NCI-H510A (cell line): ENCODE data around the gene SLC27A1.
"Not testable (repeated sequence)": the region's sequence is repeated elsewhere in the genome, so short reads cannot be mapped to it uniquely, and the experiment has no call there.

ENCODE experiments used
- DNase-seq: peaks from one replicate; lab custom pipeline; 2025; lab: John Stamatoyannopoulos, UW

Gene SLC27A1

DNA sequence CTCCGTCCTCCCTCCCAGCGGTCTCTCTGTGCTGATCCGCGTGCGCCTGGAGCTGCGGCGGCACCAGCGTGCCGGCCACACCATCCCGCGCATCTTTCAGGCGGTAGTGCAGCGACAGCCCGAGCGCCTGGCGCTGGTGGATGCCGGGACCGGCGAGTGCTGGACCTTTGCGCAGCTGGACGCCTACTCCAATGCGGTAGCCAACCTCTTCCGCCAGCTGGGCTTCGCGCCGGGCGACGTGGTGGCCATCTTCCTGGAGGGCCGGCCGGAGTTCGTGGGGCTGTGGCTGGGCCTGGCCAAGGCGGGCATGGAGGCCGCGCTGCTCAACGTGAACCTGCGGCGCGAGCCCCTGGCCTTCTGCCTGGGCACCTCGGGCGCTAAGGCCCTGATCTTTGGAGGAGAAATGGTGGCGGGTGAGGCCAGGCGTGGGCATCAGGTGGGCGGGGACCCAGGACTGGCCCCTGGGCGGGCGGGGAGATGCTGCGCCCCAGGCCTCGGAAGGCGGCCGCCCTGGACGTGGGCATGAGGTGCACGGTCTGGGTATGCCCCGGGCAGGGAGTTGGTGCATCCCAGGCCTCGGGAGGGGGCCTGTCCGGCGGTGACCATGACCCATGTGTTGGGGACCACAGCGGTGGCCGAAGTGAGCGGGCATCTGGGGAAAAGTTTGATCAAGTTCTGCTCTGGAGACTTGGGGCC lies 16.4 kb downstream of the SLC27A1 start:
- no peak for DNase-seq

DNA sequence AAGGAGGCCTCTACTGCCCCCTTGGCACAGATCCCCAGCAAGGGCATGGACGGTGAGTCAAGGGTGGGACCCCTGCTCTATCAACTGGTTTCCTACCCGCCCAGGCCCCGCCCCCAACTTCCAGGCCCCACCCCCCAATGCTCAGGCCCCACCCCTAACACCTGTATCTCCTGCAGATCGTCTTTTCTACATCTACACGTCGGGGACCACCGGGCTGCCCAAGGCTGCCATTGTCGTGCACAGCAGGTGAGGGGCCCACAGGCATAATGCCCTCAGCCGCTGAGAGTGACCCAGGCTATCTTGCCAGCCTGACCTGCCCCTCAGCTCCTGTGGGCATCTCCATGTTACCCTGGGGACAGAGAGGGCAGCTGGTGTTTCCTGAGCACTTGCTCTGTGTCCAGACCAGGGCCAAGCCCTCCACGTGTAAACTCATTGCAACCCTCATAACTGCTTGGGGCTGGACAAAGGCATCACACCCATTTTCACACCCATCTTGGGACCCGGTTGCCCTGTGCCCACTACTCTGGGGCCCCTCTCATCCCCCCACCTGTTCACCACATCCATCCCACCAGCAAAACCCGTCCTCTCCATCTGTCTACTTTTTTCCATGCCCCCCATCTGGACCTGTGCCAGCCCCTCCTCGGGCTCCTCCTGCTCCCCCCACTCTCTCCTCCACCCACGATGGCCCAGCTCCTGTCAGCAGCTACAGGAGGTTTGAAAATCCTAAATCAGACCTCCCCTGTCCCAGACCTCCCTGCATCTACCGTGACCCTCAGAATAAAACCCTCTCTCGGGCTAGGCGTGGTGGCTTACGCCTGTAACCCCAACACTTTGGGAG lies 17.2 kb downstream of the SLC27A1 start:
- no peak for DNase-seq

DNA sequence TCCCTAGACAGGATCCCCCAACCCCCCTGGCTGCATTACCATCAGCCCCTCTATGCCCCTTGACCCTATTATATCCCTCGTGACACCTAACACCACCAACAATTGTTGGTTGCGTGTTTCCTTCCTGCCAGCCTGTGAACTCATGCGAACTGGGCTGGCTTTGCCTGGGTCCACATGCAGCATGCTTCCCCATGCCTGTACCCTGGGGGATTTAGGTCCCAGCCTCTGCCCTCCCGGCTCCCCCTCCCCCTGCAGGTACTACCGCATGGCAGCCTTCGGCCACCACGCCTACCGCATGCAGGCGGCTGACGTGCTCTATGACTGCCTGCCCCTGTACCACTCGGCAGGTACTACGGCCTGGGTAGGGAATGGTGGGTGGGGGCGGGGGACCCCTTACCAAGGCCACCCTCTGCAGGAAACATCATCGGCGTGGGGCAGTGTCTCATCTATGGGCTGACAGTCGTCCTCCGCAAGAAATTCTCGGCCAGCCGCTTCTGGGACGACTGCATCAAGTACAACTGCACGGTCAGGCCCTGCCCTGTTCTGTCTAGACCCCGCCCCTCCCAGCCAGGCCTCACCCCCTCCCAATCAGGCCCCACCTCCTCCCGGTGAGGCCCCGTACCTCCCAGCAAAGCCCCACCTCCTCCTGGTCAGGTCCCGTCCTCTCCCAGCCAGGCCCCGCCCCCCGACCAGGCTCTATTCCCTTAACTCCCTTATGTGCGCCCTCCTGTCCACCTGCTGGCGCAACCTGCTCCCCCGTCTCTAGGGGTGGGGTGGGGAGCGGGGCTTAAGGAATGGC lies 18.5 kb downstream of the SLC27A1 start:
- peak; percentile 16 for DNase-seq

DNA sequence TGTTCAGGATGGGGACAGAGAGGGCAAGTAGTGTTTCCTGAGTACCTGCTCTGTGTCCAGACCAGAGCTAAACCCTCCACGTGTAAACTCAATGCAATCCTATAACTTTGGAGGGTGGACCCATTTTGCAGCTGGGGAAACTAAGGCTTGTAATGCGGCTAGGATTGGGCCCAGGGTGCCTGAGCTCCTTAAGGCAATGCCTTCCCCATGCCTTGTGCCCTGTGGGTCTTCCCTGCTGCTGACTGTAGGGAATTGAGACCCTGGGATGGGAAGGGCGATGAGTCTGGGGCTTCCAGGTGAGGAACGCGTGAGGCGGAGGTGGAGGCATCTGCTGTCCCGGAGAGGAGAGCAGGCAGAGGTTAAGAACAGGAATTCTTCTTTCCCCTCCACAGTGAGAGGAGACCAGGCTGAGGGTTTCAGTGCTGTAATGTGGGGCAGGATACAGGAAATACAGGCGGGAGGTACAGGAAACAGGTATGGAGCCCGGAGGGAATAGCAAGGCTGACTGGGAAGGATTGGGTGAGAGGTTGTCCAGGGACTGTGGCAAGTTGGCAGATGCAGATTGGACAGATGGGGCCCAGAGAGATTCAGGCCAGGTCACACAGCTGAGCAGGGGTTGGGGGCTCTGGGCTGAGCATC lies 19.2 kb downstream of the SLC27A1 start:
- DNase-seq, result no peak

DNA sequence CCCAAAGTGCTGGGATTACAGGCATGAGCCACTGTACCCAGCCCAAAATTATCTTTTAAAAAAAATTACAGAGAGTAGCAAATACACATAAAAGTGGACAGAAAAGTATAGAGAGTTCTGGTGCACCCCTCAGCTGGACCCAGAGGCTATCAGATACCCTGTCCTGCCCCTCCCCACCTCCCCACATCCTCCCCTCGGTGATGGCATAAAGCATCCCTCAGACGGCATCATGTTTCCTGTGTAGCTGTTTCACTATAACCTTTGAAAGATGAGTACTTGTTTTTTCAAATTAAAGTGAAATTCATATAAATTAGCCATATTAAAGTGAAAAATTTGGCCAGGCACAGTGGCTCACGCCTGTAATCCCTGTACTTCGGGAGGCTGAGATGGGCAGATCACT lies 20.1 kb downstream of the SLC27A1 start:
- no peak for DNase-seq

DNA sequence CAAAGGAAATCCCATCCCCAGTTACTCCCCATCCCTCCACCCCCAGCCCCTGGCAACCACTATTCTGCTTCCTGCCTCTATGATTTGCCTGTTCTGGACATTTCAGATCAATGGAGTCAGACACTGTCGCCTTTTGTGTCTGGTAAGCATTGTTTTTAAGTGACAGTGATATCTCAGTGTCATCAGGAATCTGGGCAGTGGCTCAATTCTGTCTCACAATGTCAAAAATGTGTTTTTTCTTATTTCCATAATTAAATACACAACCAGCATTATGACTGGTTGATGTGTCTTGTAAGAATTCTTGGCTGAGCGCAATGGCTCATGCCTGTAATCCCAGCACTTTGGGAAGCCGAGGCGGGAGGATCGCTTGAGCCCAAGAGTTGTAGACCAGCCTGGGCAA lies 21.0 kb downstream of the SLC27A1 start:
- DNase-seq, result no peak

DNA sequence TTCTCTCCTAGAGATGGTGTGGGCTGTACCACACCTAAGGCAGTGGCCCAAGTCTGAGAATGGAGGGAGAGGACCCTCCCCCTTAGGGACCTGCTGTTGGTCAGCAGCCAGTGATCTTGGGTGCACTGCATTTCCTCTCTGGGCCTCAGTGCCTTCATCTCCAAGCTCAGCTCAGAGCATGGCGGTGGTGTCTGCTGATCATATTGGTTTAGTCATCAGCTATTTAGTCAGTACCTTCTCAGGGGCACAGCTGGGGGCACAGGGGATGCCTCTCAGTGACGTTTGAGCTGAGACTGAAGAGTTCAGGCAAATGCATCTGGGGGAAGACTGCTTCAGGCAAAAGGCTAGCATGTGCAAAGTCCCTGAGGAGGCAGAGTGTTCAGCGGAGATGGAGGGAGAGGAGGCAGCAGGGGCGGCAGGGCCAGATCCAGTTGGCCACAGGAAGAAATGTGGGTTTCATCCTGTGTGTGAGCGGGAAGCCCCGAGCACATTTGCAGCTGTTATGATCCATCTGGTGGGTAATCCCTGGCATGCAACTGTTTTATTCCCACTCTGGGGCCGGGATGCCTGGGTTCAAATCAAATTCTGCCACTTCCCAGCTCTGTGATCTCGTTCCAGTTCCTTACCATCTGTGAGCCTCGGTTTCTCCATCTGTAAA lies 25.4 kb downstream of the SLC27A1 start:
- DNase-seq, result no peak

DNA sequence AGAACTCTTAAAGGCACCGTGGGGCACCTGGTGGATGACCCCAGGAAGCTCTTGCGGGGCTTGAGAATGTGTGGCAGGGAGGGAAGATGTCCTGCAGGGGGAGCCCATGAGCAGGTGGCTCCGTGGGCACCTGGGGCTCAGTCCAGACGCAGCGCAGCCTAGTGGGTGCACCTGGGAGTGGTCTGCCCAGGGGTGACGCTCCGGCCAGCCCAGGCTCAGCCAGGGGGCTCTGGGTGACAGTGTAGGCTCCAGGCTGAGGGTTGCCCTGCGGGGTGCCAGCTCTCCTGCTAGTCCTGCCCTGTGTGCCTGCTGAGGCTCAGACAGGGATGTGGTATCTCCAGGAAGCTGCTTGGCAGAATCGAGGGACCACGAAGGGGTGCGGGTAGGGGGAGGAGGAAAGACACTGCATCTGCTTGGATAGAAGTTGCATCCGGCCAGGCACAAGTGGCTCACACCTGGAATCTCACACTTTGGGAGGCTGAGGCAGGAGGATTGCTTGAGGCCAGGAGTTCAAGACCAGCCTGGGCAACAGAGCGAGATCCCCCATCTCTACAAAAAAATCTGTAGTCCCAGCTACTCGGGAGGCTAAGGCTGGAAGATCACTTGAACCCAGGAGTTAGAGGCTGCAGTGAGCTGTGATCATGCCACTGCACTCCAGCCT lies 26.1 kb downstream of the SLC27A1 start:
- peak; percentile 42 for DNase-seq

DNA sequence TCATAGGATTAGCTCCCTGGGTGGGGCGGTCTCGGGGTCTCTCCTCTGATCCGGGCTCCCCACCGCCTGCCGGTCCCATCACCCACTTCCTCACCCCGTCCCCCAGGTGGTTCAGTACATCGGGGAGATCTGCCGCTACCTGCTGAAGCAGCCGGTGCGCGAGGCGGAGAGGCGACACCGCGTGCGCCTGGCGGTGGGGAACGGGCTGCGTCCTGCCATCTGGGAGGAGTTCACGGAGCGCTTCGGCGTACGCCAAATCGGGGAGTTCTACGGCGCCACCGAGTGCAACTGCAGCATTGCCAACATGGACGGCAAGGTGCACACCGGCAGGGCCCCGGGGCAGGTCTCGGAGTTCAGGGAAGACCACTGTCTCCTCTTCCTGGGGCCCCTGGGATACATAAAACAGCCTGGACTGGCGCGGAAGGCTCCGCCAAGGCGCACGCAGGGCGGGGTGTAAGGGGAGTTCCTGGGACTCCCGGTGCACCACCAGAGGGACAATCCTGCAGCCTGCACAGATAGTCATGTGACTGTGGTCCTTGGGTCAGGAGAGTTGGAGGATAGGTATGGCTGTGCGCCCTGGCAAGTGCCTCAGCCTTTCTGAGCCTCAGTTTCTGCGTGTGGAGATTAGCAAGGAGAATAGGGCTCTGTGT lies 26.9 kb downstream of the SLC27A1 start:
- DNase-seq, result no peak

DNA sequence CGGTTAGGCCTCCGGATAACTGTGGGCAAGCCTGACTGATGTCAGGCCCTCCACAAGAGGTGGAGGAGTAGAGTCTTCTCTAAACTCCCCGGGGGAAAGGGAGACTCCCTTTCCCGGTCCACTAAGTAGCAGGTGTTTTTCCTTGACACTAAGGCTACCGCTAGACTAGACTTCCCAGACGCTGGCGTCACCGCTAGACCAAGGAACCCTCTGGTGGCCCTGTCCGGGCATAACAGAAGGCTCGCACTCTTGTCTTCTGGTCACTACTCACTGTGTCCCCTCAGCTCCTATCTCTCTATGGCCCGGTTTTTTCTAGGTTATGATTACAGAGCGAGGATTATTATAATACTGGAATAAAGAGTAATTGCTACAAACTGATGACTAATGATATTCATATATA lies 28.7 kb downstream of the SLC27A1 start:
- not testable (repeated sequence) for DNase-seq

DNA sequence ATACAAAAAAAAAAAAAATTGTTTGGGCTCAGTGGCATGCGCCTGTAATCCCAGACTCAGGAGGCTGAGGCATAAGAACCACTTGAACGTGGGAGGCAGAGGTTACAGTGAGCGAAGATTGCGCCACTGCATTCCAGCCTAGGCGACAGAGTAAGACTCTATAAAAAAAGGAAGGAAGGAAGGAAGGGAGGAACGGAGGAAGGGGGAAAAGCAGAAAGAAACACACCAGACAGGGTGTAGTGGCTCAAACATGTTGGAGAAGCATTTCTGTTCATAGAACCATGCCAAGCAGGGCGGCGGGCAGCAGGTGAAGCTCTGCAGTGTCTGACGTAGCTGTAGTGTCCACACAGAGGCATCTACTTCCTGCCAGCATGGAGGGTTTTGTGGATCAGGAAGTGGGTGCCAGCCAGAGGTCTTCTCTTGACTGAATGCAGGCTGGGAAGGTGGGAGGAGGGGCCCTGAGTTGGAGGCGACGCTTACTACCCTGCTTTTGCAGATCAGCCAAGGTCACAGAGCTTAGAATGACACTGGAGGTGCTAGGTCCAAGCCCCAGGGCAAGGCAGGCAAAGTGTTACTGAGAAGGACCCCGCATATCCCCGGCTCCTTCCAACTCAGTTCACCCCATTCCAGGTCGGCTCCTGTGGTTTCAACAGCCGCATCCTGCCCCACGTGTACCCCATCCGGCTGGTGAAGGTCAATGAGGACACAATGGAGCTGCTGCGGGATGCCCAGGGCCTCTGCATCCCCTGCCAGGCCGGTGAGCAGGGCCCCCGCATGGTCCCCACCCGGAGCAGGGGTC lies 29.5 kb downstream of the SLC27A1 start:
- peak; percentile 39 for DNase-seq

DNA sequence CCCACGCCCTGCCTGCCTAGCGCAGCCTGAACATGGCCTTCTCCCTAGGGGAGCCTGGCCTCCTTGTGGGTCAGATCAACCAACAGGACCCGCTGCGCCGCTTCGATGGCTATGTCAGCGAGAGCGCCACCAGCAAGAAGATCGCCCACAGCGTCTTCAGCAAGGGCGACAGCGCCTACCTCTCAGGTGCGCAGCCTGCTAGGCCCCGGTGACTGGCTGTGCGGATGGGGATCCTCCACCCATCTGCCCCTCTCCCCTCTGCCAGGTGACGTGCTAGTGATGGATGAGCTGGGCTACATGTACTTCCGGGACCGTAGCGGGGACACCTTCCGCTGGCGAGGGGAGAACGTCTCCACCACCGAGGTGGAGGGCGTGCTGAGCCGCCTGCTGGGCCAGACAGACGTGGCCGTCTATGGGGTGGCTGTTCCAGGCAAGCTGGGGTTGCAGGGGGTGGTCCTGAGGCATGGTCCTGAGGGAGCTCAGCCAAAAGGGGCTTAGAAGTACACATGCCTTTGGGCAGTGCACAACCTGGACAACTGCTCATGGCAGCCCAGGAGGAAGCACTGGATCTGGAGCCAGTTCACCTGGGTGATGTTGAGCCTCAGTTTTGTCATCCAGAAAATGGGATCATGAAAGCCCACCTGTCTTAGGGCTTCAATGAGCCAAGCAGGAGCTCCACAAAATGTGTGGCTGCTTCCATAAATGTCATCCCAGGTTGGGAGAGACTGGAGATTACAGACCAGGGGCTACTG lies 30.3 kb downstream of the SLC27A1 start:
- no peak for DNase-seq

DNA sequence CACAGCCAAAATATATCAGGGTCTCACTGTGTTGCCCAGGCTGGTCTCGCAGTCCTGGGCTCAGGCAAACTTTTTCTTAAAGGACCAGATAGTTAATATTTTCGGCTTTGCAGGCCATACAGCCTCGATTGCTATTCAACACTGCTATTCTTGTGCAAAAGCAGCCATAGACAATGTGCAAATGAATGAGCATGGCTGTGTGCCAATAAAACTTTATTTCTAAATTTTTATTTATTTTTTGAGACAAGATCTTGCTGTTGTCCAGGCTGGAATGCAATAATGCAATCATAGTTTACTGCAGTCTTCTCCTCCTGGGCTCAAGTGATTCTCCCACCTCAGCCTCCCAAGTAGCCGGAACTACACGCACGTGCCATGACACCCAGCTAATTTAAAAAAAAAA lies 32.9 kb downstream of the SLC27A1 start:
- DNase-seq, result no peak

DNA sequence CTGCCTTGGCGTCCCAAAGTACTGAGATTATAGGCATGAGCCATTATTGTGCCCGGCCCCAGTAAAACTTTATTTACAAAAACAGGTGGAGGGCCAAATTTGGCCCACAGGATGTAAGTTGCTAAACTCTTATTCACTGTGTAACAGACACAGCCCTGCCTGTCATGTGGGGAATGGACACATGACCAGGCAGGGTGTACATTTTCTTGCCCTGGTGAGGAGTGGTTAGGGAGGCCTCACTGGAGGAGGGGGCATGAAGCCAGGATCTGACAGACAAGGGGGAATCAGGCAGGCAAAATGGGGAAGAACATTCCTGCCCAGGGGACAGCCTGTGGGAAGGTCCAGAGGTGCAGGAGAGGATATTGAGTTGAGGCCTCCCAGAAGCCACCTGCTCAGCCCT lies 33.7 kb downstream of the SLC27A1 start:
- DNase-seq, result no peak

DNA sequence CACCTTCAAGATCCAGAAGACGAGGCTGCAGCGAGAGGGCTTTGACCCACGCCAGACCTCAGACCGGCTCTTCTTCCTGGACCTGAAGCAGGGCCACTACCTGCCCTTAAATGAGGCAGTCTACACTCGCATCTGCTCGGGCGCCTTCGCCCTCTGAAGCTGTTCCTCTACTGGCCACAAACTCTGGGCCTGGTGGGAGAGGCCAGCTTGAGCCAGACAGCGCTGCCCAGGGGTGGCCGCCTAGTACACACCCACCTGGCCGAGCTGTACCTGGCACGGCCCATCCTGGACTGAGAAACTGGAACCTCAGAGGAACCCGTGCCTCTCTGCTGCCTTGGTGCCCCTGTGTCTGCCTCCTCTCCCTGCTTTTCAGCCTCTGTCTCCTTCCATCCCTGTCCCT lies 34.1 kb downstream of the SLC27A1 start:
- DNase-seq, result no peak

DNA sequence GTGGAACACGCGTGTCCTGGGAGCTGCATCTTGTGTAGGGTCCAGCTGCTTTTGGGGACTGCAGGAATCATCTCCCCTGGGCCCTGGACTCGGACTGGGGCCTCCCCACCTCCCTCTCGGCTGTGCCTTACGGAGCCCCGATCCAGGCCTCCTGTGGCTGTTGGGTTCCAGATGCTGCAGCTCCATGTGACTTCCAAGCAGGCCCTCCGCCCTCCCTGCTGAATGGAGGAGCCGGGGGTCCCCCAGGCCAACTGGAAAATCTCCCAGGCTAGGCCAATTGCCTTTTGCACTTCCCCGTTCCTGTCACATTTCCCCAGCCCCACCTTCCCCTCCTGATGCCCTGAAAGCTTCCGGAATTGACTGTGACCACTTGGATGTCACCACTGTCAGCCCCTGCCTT lies 34.9 kb downstream of the SLC27A1 start:
- no peak for DNase-seq

DNA sequence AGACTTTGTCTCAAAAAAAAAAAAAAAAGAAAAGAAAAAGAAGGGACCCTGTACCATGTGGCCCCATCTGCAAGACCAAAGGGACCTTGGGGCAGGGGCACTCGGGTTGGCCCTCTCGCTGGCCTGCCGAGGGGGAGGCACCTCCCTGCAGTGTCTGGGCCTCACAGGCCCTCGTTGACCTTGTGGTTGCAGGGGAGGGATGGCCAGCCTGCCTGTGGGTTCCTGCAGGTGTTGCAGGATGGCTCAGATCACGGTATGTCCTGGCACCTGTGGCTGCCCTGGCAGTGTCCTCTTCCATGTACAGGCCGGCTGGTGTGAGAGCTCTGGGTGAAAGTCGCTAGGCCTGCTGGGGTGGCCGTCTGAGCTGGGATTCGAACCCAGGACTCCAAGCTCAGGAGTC lies 36.4 kb downstream of the SLC27A1 start:
- DNase-seq, result no peak

DNA sequence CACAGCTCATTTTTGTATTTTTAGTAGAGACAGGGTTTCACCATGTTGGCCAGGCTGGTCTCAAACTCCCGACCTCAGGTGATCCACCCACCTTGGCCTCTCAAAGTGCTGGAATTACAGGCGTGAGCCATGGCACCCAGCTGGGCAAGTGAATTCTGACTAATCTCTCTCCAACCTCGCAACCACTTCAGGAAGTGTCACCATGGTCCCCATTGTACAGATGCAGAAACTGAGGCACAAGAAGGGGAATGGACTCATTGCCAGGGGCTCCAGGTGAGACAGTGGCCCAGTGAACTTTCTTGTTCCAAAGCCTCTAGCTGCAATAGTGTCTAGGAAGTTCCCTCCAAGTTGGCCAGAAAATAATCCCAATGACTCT lies 38.2 kb downstream of the SLC27A1 start:
- DNase-seq, result not testable (repeated sequence)
